Neural crest cell (in vitro differentiated cells): Measurements from ENCODE around the gene PLEKHG1. TPM values are rescaled to one million over a fixed set of nuclear protein-coding genes. Genes with fewer than 3 reads are reported as not detected.

Experiments used
- DNase-seq: peaks from one replicate; pipeline ENCODE4 v3.0.0; 2021; ENCODE audit warnings: low read depth, mixed read lengths, low spot score
- H3K27ac Mint-ChIP-seq: one replicate; pipeline ENCODE4 v1.8.0; 2021; ENCODE audit warnings: mild to moderate bottlenecking, mixed read lengths; ENCODE audit not compliant: unreplicated experiment
- H3K27me3 Mint-ChIP-seq: 2 replicates; pipeline ENCODE4 v1.8.0; 2021; ENCODE audit warnings: low read depth, mild to moderate bottlenecking, mixed read lengths
- H3K36me3 Mint-ChIP-seq: 2 replicates; pipeline ENCODE4 v1.8.0; 2021; ENCODE audit warnings: low read depth, mild to moderate bottlenecking, mixed read lengths
- H3K4me1 Mint-ChIP-seq: 2 replicates; pipeline ENCODE4 v1.8.0; 2021; ENCODE audit warnings: mixed read lengths
- H3K4me3 Mint-ChIP-seq: one replicate; pipeline ENCODE4 v1.8.0; 2021; ENCODE audit warnings: mild to moderate bottlenecking, mixed read lengths
- H3K9me3 Mint-ChIP-seq: 2 replicates; pipeline ENCODE4 v1.8.0; 2021; ENCODE audit warnings: mixed read lengths
- CTCF ChIP-seq: fragments of 200-600 bp; sonication (generic); conservative IDR thresholded peaks from 2 replicates; pipeline ENCODE4 v1.5.0; 2021; ENCODE audit warnings: antibody characterized with exemption, mild to moderate bottlenecking
- total RNA-seq: library from RNA; stranded (reverse); gene quantifications from 2 replicates; pipeline ENCODE4 v1.2.1, GENCODE V29; 2021

PLEKHG1 gene
- total RNA-seq, 1 donor from 2014 or later = 25.7 TPM

- no peak for DNase-seq
- Mint-ChIP-seq H3K27me3 (no peaks in the 10 kb centered on the region), H3K4me1 (peaks cover 12% of the 10 kb centered on the region), H3K4me3 (no peak overlapping the region), H3K27ac (peak overlapping the region; percentile 21), H3K9me3 (no peaks in the 10 kb centered on the region), H3K36me3 (no peaks in the 10 kb centered on the region)
- no peak for TF ChIP-seq CTCF
Measured at GRCh38 chr6:150633486-150633834, 33.8 kb downstream of the PLEKHG1 start.

- H3K36me3 Mint-ChIP-seq = no peaks in the 10 kb centered on the region
- no peak overlapping the region for H3K4me3 Mint-ChIP-seq
- no peak for DNase-seq
- H3K27ac Mint-ChIP-seq = no peak overlapping the region
- H3K4me1 Mint-ChIP-seq = peaks cover 12% of the 10 kb centered on the region
- TF ChIP-seq CTCF = no peak
- no peaks in the 10 kb centered on the region for H3K9me3 Mint-ChIP-seq
- H3K27me3 Mint-ChIP-seq = no peaks in the 10 kb centered on the region
Measured at GRCh38 chr6:150634176-150634963, 34.7 kb downstream of the PLEKHG1 start.

- H3K36me3 Mint-ChIP-seq = no peaks in the 10 kb centered on the region
- H3K4me3 Mint-ChIP-seq = no peak overlapping the region
- no peaks in the 10 kb centered on the region for H3K9me3 Mint-ChIP-seq
- DNase-seq = no peak
- peaks cover 12% of the 10 kb centered on the region for H3K4me1 Mint-ChIP-seq
- no peak for TF ChIP-seq CTCF
- H3K27ac Mint-ChIP-seq = no peak overlapping the region
- H3K27me3 Mint-ChIP-seq = no peaks in the 10 kb centered on the region
Measured at GRCh38 chr6:150634964-150635292, 35.2 kb downstream of the PLEKHG1 start.

GRCh38 chr6:150635906-150636514 lies 36.3 kb downstream of the PLEKHG1 start:
- H3K27ac Mint-ChIP-seq = no peak overlapping the region
- no peak for TF ChIP-seq CTCF
- H3K9me3 Mint-ChIP-seq = no peaks in the 10 kb centered on the region
- no peaks in the 10 kb centered on the region for H3K27me3 Mint-ChIP-seq
- H3K4me1 Mint-ChIP-seq = peaks cover 19% of the 10 kb centered on the region
- H3K36me3 Mint-ChIP-seq = peaks cover 3% of the 10 kb centered on the region
- no peak overlapping the region for H3K4me3 Mint-ChIP-seq
- no peak for DNase-seq

GRCh38 chr6:150636808-150637207 lies 37.1 kb downstream of the PLEKHG1 start:
- peaks cover 24% of the 10 kb centered on the region for H3K4me1 Mint-ChIP-seq
- H3K36me3 Mint-ChIP-seq = peaks cover 3% of the 10 kb centered on the region

More at GRCh38 chr6:150636808-150637207, 37.1 kb downstream of the PLEKHG1 start:
- no peak for DNase-seq
- no peaks in the 10 kb centered on the region for H3K27me3 Mint-ChIP-seq
- H3K4me3 Mint-ChIP-seq = no peak overlapping the region
- H3K27ac Mint-ChIP-seq = no peak overlapping the region
- no peaks in the 10 kb centered on the region for H3K9me3 Mint-ChIP-seq
- TF ChIP-seq CTCF = no peak
